Activated CD4-positive, alpha-beta T cell treated with anti-CD3 and anti-CD28 coated beads, Interleukin-2, amount 50 U/mL, for 4 hours (primary cell): ENCODE measurements around the gene GPC6.

Experiments
- DNase-seq, 2 experiments: peaks; one replicate each; pipeline ENCODE4 v3.0.0-alpha.2; 2020

GPC6 gene

DNA sequence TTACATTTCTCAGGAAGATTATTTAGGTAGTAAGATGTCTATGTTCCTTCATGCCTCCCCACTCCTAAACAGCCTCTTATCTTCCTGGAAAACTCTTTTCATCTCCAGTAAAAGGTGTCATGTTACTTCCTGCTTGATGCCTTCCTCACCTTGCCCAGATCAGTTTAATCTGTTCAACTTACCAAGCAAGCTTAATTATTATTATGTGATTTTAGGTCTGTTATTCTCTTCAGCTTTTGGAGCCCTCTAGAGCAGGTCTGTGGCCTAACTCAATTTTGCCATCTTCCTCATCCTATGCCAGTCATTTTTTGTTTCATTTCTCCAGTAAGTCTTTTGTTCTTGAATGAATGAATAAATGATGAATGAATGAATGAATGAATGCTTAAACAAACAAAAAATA, 724.5 kb downstream of the GPC6 start:
- no peak for DNase-seq

DNA sequence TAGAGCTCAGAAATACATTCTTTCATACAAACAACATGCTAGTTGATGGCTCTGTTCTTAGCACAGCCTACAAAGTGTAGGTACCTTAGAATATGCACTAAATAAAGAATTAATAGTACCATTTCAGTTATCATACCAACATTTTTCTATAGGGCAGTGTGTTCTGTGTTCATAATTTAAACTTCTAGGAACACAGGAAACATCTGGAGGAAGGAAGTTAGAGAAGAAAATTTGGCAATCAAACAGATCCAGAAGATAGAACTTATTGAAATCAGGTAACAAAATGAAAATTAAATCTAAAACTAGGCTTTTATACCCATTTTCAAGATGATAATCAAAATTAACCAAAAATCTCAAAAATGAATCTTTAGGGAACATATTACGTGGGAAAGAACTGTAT, 725.3 kb downstream of the GPC6 start:
- no peak for DNase-seq

GRCh38 chr13:93953841-93954240, 727.2 kb downstream of the GPC6 start:
- DNase-seq: no peak

DNA sequence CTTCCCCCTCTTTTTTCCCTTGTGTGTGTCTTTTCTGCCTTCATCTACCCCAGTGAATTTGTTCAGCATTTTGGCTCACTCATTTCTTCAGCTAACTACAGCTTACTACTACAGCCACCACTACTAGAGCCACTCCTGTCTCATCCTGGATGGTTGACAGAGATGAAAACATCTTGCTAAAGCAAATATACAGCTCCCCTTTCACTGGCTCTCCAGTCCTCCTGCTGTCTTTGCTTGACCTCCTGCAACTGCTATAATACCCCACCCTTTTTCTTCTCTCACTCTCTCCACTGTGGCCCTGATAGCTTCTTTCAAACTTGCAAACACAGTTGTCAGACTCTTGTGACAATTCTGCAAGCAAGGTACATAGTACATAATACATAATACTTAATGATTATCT, 729.3 kb downstream of the GPC6 start:
- no peak for DNase-seq

DNA sequence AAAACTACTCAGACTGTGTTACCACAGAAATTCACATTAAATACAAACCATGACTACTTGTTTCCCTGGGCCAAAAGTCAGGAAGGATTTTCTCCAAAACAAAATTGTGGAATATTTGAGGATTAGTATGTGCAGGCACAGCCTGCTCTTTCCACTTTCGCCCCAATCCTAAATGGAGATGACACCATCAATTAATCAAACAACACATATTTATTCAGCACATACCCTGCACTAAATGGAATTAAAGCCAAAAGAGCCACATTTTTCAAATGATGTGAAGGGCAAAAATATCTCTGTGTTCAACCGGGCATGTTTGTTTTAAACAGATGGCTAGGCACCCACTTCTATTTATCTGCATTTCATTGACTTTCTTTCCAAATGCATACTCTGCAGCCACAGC, 729.8 kb downstream of the GPC6 start:
- DNase-seq: no peak

DNA sequence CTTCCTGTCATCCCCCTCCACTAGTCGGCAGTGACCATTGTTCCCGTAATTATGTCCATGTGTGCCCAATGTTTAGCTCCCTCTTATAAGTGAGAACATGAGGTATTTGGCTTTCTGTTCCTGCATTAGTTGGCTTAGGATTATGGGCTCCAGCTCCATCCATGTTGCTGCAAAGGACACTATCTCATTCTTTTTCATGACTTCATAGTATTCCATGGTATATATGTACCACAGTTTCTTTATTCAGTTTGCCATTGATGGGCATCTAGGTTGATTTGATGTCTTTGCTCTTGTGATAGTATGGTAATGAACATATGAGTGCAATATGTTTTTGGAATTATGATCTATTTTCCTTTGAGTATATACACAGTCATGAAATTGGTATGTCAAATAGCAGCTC, 730.8 kb downstream of the GPC6 start:
- DNase-seq: no peak

DNA sequence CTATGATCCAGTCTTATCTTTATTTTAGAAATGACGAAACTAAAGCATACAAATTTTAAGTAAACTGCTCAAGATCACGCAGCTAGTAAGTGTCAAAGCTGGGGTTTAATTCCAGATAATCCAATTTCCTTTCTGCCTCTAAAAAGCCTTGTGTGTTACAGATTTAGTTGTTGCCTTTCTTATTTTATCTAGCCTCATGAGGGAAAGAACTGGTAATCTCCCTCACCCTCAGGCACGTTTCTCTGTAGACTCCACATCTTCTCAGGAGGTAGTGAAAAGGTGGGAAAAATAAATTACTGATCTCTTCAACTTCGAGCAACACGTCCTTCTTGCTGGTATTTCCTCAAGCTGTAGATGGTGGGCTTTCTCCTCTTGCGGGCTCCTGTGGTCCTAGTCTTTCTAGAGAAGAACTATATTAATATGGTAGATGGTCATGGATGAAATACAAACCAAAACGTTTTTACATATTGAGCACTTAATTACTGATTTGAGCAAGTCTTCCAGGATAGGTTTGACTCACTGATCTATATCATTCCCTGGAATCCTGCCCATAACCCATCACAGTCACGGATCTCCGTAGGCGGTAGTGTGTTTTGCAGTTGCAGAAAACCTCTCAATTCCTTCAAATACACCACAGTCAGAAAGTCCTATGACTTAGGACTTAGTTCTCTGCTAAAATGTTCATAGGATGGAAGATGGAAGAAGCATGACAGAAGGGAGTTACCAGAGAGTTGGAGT, 733.4 kb downstream of the GPC6 start:
- no peak for DNase-seq

DNA sequence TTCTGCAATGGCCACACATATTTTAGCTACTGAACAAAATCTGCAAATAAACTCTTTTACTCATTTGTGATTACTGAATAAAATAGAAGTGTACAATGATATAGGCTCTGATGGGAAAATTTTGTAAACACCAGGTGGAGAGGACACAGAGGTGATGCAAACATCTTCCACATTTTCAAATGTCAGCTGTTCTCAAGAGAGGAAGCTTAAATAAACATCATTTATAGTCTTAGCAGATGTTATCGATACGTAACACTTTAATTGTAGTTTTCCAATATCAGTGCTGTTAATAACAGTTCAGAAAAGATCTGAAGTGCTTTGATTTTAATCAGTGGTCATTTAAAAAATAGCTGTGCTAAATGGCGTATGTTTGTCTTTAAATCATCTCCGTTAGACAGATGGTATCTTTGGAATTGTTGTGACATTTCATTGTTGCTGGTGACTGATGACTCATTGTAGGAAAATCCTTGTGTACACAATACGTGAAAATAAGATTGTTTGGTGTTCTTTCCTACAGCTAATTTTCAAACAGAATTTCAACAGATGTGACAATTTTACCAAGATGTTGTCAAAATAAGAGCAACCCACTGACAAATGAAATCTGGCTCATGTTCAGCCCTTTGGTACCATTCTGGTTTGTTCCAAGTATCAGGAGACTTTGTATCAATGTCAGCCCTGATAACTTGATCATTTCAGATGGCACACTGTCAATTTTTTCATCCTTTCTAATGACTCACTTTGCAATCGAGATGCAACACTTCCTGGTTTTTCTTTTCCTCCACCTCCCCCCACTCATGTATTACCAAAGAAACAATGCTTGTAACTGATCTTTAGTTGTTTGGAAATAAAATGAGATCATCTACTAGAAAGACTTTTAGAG, 736.9 kb downstream of the GPC6 start:
- DNase-seq: no peak

DNA sequence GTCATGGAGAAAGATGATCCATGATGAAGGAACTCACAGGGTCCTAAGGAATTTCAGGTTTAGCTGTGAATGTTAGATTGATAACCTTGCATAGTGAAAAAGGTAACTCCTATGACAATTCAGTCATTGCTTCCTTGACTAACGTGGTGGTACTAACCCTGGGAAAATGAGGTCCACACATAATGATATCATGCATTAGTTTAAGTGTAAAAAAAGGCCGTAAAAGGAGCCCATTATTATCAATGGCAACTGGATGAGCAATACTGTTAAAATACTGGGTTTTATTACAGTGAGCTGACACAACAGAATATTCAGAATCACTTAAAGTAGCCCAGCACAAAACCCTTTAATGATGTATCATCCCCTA, 737.5 kb downstream of the GPC6 start:
- no peak for DNase-seq

GRCh38 chr13:93965587-93965986, 739.0 kb downstream of the GPC6 start:
- no peak for DNase-seq

DNA sequence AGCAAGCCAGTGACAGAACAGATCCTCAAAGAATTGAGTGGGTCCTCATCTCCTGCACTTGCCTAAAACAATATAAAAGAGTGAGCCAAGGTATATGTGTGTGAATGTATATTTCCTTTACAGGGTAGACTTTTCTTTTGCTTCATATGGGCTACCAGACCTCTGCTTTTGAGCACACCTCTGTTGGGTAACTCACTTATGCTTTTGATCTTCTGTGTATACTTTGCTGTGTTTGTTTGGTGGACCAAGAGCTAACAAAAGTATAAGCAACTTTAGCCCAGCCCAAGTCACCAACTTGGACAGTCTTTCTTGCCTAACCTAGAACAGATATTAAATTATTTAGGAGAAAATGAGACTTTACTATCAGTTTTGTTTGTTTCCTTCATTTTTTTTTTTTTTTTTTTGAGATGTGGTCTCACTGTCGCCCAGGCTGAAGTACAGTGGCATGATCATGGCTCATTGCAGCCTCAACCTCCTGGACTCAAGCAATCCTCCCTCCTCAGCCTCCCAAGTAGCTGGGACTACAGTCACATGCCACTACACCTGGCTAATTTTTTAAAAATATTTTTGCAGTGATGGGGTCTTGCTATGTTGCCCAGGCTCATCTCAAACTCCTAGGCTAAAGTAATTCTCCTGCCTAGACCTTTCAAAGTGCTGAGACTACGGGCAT, 739.8 kb downstream of the GPC6 start:
- DNase-seq: no peak

DNA sequence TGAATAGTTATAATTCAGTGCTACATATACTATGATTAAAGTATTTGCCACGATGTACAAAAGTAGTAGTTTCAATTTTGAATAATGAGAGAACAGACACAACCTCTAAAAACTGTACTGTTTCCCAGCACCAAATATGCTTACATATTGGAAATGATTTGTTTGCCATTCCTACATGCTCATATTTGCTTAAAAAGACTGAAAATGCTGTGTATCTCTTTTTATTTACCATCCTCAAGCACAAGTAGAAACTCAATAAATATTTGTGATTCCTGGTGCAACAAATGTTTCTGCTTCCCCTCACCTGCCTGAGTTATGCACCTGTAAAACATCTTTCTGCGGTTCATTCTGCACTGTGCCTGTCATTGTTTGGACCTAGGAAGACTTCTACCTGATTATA, 740.7 kb downstream of the GPC6 start:
- DNase-seq: no peak

- no peak for DNase-seq
Measured at GRCh38 chr13:93975242-93975641, 748.6 kb downstream of the GPC6 start.

DNA sequence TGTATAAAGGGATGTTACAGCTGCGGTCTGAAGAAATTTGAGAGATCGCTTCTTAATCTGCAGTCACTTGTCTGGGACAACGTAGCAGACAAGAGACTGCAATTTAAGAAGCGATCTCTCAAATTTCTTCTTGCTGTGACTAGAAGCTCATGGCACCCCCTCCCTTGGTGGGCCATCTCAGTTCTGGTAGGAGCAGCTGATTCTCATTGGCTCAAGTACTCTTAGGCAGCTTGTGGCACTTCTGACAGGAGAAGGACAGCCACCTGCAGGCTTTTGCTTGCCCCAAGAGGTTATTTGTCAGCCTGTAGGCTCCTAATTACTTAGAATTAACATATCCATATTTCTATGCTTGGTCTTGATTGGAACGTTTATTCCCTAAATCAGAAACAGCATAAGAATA, 749.9 kb downstream of the GPC6 start:
- DNase-seq: no peak

DNA sequence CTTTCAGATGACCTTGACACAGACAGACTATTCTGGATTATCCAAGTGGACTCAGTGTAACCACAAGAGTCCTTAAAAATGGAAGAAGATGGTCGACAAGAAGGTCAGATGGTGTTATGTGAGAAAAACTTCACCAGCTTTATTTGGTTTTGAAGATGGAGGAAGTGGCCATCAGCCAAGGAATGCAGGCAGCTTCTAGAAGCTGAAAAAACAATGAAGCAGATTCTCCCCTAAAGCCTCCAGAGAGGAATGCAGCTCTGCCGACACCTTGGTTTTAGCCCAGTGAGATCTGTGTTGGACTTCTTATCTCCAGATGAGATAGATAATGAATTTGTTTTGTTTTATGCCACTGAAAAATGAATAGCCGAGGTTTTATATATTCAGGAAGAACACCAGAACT, 751.4 kb downstream of the GPC6 start:
- DNase-seq: no peak

- DNase-seq: no peak
Measured at GRCh38 chr13:93981426-93981977, 754.9 kb downstream of the GPC6 start.

GRCh38 chr13:93982179-93982918, 755.7 kb downstream of the GPC6 start:
- no peak for DNase-seq

- DNase-seq: no peak
Measured at GRCh38 chr13:93984052-93984451, 757.4 kb downstream of the GPC6 start.

DNA sequence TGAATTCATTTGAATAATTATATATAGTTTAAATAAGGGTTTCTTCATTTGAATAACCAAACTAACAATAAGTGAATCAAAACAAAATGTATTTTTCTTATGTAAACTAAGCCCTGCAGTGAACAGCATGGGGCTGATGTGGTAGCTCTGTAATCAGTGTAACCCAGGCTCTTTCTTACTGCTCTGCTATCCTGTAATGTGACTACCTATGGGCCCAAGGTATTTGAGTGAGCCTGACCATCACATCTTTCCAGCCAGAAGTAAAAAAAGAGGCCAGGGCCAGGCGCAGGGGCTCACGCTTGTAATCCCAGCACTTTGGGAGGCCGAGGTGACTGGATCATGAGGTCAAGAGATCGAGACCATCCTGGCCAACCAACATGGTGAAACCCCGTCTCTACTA, 758.3 kb downstream of the GPC6 start:
- DNase-seq: no peak

DNA sequence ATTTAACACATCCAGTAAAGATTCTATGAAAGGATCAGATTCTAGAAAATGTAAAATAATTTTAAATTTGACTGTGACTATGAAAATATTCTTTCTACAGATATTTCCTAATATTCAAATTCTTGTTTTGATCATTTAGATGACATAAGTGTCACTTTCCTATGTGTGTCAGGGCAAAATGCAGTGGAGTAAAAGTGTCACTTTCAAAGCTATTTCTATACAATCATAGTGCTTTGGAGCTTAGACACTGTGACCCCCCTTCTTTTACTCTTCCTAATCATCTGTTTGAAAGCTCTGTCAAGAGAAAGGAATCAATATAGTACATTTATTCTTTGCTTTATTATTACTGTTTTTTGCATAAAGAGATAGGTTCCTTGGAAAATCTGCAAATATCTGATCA, 760.9 kb downstream of the GPC6 start:
- DNase-seq: no peak

GRCh38 chr13:93991569-93991968, 765.0 kb downstream of the GPC6 start:
- no peak for DNase-seq

DNA sequence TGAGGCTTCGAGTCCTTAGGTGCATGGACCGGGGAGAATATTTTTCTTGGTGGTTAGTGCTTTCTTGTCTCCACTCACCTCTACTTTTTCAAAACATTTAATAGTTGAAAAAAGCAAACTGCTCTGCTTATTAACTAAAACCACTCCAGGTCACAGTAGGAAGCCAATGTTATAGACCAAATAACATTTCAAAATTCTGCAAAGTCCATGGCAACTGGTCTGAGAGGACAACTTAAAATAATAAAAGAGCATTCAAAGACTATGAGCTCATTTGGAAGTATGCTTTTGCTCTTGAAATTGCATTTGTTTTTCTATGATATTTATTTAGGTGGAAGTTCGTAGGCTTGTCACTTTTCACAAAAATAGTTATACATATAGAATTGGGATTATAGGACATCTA, 769.9 kb downstream of the GPC6 start:
- DNase-seq: no peak

DNA sequence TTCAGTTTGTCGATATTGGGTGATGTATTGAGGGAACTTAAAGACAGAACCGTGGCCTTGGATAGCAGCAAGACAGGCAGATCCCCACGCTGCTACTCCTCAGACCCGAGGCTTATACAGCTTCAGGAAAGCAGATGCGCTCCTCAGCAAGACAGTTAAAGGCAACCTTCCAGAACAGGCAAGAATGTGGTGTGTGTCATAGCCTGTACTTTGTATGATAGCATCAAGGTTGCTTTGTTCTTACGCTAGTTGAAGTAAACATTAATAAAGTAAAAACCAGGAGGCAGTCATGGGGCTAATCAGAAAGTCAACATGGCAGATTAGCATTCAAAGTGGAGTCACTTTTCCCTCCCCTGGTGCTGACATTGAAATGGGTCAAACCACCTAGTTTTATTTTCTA, 779.7 kb downstream of the GPC6 start:
- no peak for DNase-seq
